Mesothelial cell of epicardium (in vitro differentiated cells): Measurements from ENCODE around the gene FANCI. TPM values are rescaled to one million over a fixed set of nuclear protein-coding genes. Genes with fewer than 3 reads are reported as not detected.

Experiments
- DNase-seq, 2 experiments: peaks; one replicate each; pipeline ENCODE4 v3.0.0; 2021; ENCODE audit warnings: low spot score in 2 of 2; ENCODE audit not compliant: unreplicated experiment in 2 of 2
- H3K27ac Mint-ChIP-seq: 2 replicates; pipeline ENCODE4 v1.8.0; 2021; ENCODE audit warnings: mixed read lengths
- H3K27me3 Mint-ChIP-seq: 2 replicates; pipeline ENCODE4 v1.8.0; 2021; ENCODE audit warnings: low read depth, mixed read lengths
- H3K36me3 Mint-ChIP-seq: 2 replicates; pipeline ENCODE4 v1.8.0; 2021; ENCODE audit warnings: mixed read lengths
- H3K4me1 Mint-ChIP-seq: 2 replicates; pipeline ENCODE4 v1.8.0; 2021; ENCODE audit warnings: mixed read lengths
- H3K4me3 Mint-ChIP-seq: 2 replicates; pipeline ENCODE4 v1.8.0; 2021; ENCODE audit warnings: mild to moderate bottlenecking, moderate library complexity, mixed read lengths
- H3K9me3 Mint-ChIP-seq: 2 replicates; pipeline ENCODE4 v1.8.0; 2021; ENCODE audit warnings: mixed read lengths
- CTCF ChIP-seq: fragments of 200-600 bp; sonication (generic); IDR thresholded peaks from one replicate; pipeline ENCODE4 v1.5.0; 2021; ENCODE audit warnings: antibody characterized with exemption; ENCODE audit not compliant: unreplicated experiment
- total RNA-seq: library from RNA; stranded (reverse); gene quantifications from 3 replicates; pipeline ENCODE4 v1.2.1, GENCODE V29; 2021

FANCI gene
- total RNA-seq, 1 donor from 2014 or later, result 37.2 TPM

GRCh38 chr15:89319678-89320077 is 75.9 kb downstream of the FANCI start:
- no peak for DNase-seq
- Mint-ChIP-seq H3K4me3 (no peak overlapping the region), H3K36me3 (peaks cover 51% of the 10 kb centered on the region), H3K27ac (no peak overlapping the region), H3K27me3 (no peaks in the 10 kb centered on the region), H3K9me3 (no peaks in the 10 kb centered on the region), H3K4me1 (no peaks in the 10 kb centered on the region)
- TF ChIP-seq CTCF, result no peak

DNA sequence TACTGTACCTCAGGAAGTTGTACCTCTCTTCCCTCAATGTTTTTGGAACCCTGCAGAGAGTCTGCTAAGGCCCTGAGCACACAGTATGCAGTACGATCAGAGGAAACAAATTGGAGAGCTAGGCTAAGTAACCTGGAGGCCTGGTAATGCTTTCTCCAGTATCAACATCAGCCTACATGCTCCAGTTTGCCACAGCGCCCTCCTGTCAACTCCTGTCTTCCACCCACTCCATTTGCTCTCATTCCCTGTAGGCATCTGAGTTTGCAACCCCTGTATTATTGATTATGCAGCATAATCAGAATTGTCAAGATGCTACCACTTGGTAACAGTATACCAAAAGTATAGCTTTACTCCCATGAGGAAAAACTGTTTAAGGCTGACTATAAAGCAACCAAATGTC is 76.4 kb downstream of the FANCI start:
- Mint-ChIP-seq H3K4me1 (no peaks in the 10 kb centered on the region), H3K36me3 (peaks cover 51% of the 10 kb centered on the region), H3K27ac (no peak overlapping the region), H3K27me3 (no peaks in the 10 kb centered on the region), H3K9me3 (no peaks in the 10 kb centered on the region), H3K4me3 (no peak overlapping the region)
- TF ChIP-seq CTCF, result no peak
- no peak for DNase-seq

GRCh38 chr15:89321521-89322410 is 78.0 kb downstream of the FANCI start:
- no peak for TF ChIP-seq CTCF
- DNase-seq, result no peak
- H3K36me3 Mint-ChIP-seq, result peaks cover 44% of the 10 kb centered on the region
- no peak overlapping the region for H3K27ac Mint-ChIP-seq
- no peak overlapping the region for H3K4me3 Mint-ChIP-seq
- no peaks in the 10 kb centered on the region for H3K9me3 Mint-ChIP-seq
- H3K27me3 Mint-ChIP-seq, result no peaks in the 10 kb centered on the region
- H3K4me1 Mint-ChIP-seq, result no peaks in the 10 kb centered on the region

GRCh38 chr15:89322822-89323221 is 79.0 kb downstream of the FANCI start:
- TF ChIP-seq CTCF, result no peak
- DNase-seq, result no peak
- Mint-ChIP-seq H3K9me3 (no peaks in the 10 kb centered on the region), H3K27ac (no peak overlapping the region), H3K4me1 (no peaks in the 10 kb centered on the region), H3K36me3 (peaks cover 45% of the 10 kb centered on the region), H3K27me3 (no peaks in the 10 kb centered on the region), H3K4me3 (no peak overlapping the region)

DNA sequence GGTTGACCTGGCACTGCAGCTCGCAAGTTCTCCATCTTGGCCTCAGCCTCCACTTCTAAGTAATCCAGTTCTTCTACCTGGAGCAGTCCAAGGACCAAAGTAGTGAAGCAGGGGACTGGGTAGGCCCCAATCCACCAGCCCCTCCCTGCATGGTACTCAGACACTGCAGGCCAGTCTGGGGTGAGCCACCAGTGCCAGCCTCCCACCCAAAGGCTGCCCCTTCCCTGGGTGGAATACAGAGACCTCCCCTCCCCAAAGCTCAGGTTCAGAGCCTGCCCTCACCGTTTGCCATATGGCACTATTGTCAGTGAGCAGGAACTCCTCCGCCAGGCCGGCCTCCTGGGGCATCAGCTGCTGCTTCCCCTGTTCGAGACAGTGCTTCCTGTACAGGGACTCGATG is 80.0 kb downstream of the FANCI start:
- no peak for TF ChIP-seq CTCF
- H3K36me3 Mint-ChIP-seq, result peaks cover 45% of the 10 kb centered on the region
- no peaks in the 10 kb centered on the region for H3K4me1 Mint-ChIP-seq
- H3K9me3 Mint-ChIP-seq, result no peaks in the 10 kb centered on the region
- no peak overlapping the region for H3K27ac Mint-ChIP-seq
- H3K4me3 Mint-ChIP-seq, result no peak overlapping the region
- no peaks in the 10 kb centered on the region for H3K27me3 Mint-ChIP-seq
- no peak for DNase-seq
